Measurements from ENCODE around the gene GGT5.

DNA sequence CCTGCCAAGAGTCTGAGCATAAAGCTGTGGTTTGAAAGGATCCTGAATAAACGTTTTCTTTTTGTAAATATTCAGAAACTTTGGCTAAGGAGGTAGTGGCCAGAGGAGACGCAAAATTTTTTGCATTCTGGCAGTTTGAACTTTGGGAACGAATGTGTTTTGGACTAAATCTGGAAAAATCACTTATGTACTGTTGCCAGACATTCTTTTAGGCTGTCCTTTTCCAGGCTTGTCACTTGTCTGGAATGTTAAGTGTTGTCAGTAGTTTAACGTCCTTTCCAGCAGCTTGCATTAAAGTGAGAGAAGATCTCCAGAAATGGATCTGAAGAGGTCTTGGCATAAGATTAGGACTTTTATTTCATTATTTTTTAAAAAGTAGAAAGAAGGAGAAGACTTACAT lies 44.2 kb upstream of the GGT5 start:
- TF ChIP-seq POLR2A (IDR thresholded peaks at IDR 0.05; ENCODE audit: low read length): no peak
- no peak for TF ChIP-seq GATA1 (IDR thresholded peaks at IDR 0.05; ENCODE audit: low read depth, low read length)

All from erythroblast (primary cell).